Measurements from ENCODE around the gene LCNL1. TPM values are rescaled to one million over a fixed set of nuclear protein-coding genes. Genes with fewer than 3 reads are reported as not detected.
"Not testable (repeated sequence)": the region's sequence is repeated elsewhere in the genome, so short reads cannot be mapped to it uniquely, and the experiment has no call there.

LCNL1 gene
- total and polyA plus RNA-seq, 4 donors: 0.01 to 0.08 TPM; not detected in 2

DNA sequence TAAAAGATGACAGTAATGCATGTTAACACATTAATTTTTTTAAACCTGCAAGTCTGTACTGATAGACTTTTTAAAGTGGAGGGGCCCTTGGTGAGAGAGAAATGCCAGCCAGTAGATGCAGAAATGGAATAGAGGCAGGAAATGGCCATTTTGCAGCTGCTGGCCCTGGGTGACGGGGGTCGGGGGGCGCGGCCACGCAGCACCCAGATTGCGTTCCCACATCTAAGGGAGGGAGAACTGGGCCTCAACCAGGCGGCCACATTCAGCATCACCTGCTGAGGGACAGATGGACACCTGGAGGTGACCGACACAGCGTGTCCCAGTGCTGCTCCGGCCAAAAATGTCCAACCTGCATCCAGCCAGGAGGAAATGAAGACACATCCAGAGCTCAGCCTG is 19.9 kb downstream of the LCNL1 start:
- 89% methylated on average over 10 of the region's 10 CpGs for WGBS
- TF ChIP-seq JUND (IDR thresholded peaks at IDR 0.05) (no peak), SP1 (IDR thresholded peaks at IDR 0.05) (no peak)
- H3K9me3 ChIP-seq (ENCODE audit: control insufficient read depth in 4 of 4, low read length in 3 of 4): no peaks in the 10 kb centered on the region
- H3K27ac ChIP-seq (ENCODE audit: low read depth in 1 of 2, low read length in 2 of 2): no peak overlapping the region
- H3K27me3 ChIP-seq (ENCODE audit: control insufficient read depth in 4 of 4, insufficient read depth in 4 of 4, low read length in 3 of 4): no peaks in the 10 kb centered on the region
- H3K4me1 ChIP-seq (ENCODE audit: control insufficient read depth in 4 of 4, insufficient read depth in 4 of 4, low read length in 3 of 4): peaks cover 0 to 5% (median under 1%) of the 10 kb centered on the region in 4 donors
- H3K36me3 ChIP-seq (ENCODE audit: control insufficient read depth in 4 of 4, insufficient read depth in 3 of 4, low read depth in 1 of 4, low read length in 3 of 4): peaks cover 0 to 2% (median 0%) of the 10 kb centered on the region in 4 donors
- H3K9ac ChIP-seq (ENCODE audit: low read depth in 1 of 2, low read length in 2 of 2): no peak overlapping the region
- no peak for DNase-seq (ENCODE audit: low spot score)
- no peak overlapping the region for H3K4me3 ChIP-seq (ENCODE audit: low read depth in 1 of 3, low read length in 3 of 3)

DNA sequence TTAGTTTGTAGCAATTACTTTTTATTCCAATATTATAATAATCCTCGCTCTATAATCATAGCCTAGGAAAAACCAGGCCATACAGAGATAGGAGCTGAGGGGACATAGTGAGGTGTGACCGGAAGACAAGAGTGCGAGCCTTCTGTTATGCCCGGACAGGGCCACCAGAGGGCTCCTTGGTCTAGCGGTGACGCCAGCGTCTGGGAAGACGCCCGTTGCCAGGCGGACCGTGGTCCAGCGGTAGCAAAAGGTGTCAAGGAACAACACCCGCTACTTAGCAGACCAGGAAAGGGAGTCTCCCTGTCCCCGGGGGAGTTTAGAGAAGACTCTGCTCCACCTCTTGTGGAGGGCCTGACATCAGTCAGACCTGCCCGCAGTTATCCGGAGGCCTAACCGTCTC is 21.5 kb downstream of the LCNL1 start:
- DNase-seq (ENCODE audit: low spot score): not testable (repeated sequence)
- TF ChIP-seq, protein P1, sequence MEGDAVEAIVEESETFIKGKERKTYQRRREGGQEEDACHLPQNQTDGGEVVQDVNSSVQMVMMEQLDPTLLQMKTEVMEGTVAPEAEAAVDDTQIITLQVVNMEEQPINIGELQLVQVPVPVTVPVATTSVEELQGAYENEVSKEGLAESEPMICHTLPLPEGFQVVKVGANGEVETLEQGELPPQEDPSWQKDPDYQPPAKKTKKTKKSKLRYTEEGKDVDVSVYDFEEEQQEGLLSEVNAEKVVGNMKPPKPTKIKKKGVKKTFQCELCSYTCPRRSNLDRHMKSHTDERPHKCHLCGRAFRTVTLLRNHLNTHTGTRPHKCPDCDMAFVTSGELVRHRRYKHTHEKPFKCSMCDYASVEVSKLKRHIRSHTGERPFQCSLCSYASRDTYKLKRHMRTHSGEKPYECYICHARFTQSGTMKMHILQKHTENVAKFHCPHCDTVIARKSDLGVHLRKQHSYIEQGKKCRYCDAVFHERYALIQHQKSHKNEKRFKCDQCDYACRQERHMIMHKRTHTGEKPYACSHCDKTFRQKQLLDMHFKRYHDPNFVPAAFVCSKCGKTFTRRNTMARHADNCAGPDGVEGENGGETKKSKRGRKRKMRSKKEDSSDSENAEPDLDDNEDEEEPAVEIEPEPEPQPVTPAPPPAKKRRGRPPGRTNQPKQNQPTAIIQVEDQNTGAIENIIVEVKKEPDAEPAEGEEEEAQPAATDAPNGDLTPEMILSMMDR (IDR thresholded peaks at IDR 0.05; ENCODE audit: low read depth, low read length, missing input control): peak; percentile 20

DNA sequence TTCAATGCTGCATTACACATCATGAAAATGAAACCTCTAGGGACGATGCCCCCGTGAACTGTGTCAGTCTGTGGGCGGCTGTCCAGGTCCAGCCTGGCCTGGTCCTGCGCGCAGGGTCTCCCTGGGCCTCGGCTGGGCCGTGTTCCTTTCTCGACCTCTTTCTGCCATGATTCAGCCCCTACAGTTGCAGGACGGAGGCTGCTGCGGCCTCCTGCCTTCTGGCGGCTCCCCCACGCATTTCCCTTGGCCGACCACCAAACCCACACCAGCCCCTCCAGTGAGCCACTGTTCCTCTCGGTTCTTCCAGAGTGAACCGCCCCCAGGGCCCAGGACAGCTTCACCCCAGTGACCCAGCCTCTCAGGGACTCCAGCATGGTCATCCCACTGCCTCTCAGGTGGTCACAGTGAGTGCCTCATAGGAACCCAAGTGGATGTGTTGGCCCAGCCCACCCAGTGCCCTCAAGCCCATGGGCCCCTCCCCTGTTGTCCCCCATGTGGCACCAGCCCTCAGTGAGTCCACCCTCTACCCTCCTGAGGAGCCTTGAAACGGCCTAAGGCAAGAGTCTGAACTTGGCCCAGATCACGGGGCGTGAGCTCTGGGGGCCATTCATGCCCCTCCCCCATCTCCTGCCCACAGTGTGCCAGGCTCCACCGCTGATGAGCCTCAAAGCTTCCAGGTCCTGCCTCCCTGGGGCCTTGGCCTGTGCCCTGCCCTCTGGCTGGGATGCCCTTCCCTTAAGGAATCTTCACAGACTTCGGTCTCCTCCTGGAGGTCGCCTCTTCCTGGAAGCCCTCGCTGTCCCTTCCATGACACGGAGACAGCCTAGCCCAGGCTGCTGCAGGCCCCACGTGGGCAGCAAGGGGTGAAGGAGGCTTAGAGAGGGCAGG is 23.6 kb downstream of the LCNL1 start:
- H3K9me3 ChIP-seq (ENCODE audit: control insufficient read depth in 4 of 4, low read length in 3 of 4): no peaks in the 10 kb centered on the region
- peaks cover 0 to 4% (median under 1%) of the 10 kb centered on the region in 4 donors for H3K4me1 ChIP-seq (ENCODE audit: control insufficient read depth in 4 of 4, insufficient read depth in 4 of 4, low read length in 3 of 4)
- H3K27me3 ChIP-seq (ENCODE audit: control insufficient read depth in 4 of 4, insufficient read depth in 4 of 4, low read length in 3 of 4): no peaks in the 10 kb centered on the region
- TF ChIP-seq ZBTB33 (IDR thresholded peaks at IDR 0.05) (no peak), FOXA1 (IDR thresholded peaks at IDR 0.05) (no peak), NR2F2 (IDR thresholded peaks at IDR 0.05) (no peak), GABPA (IDR thresholded peaks at IDR 0.05 in 1 of 2, conservative IDR thresholded peaks at IDR 0.05 in 1 of 2) (no peak), JUND (IDR thresholded peaks at IDR 0.05) (no peak), HNF4A (conservative IDR thresholded peaks at IDR 0.05) (no peak), HNF4G (IDR thresholded peaks at IDR 0.05) (no peak), MAX (IDR thresholded peaks at IDR 0.05) (no peak), FOXA2 (IDR thresholded peaks at IDR 0.05) (no peak), YY1 (IDR thresholded peaks at IDR 0.05) (no peak)
- TF ChIP-seq, protein P2, sequence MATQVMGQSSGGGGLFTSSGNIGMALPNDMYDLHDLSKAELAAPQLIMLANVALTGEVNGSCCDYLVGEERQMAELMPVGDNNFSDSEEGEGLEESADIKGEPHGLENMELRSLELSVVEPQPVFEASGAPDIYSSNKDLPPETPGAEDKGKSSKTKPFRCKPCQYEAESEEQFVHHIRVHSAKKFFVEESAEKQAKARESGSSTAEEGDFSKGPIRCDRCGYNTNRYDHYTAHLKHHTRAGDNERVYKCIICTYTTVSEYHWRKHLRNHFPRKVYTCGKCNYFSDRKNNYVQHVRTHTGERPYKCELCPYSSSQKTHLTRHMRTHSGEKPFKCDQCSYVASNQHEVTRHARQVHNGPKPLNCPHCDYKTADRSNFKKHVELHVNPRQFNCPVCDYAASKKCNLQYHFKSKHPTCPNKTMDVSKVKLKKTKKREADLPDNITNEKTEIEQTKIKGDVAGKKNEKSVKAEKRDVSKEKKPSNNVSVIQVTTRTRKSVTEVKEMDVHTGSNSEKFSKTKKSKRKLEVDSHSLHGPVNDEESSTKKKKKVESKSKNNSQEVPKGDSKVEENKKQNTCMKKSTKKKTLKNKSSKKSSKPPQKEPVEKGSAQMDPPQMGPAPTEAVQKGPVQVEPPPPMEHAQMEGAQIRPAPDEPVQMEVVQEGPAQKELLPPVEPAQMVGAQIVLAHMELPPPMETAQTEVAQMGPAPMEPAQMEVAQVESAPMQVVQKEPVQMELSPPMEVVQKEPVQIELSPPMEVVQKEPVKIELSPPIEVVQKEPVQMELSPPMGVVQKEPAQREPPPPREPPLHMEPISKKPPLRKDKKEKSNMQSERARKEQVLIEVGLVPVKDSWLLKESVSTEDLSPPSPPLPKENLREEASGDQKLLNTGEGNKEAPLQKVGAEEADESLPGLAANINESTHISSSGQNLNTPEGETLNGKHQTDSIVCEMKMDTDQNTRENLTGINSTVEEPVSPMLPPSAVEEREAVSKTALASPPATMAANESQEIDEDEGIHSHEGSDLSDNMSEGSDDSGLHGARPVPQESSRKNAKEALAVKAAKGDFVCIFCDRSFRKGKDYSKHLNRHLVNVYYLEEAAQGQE (IDR thresholded peaks at IDR 0.05): no peak
- TF ChIP-seq, protein P1 (IDR thresholded peaks at IDR 0.05; ENCODE audit: low read depth, low read length, missing input control): no peak
- TF ChIP-seq, protein P3, sequence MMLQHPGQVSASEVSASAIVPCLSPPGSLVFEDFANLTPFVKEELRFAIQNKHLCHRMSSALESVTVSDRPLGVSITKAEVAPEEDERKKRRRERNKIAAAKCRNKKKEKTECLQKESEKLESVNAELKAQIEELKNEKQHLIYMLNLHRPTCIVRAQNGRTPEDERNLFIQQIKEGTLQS (IDR thresholded peaks at IDR 0.05): no peak
- H3K27ac ChIP-seq (ENCODE audit: low read depth in 1 of 2, low read length in 2 of 2): no peak overlapping the region
- H3K4me3 ChIP-seq (ENCODE audit: low read depth in 1 of 3, low read length in 3 of 3): no peak overlapping the region
- H3K36me3 ChIP-seq (ENCODE audit: control insufficient read depth in 4 of 4, insufficient read depth in 3 of 4, low read depth in 1 of 4, low read length in 3 of 4): peaks cover 0 to 10% (median 5%) of the 10 kb centered on the region in 4 donors
- DNase-seq (ENCODE audit: low spot score): no peak
- H3K9ac ChIP-seq (ENCODE audit: low read depth in 1 of 2, low read length in 2 of 2): no peak overlapping the region
- WGBS: 81% methylated on average over 24 of the region's 24 CpGs

More for the DNA sequence above, 21.5 kb downstream of the LCNL1 start:
- not testable (repeated sequence) for H3K4me3 ChIP-seq (ENCODE audit: low read depth in 1 of 3, low read length in 3 of 3); H3K27me3 ChIP-seq (ENCODE audit: control insufficient read depth in 4 of 4, insufficient read depth in 4 of 4, low read length in 3 of 4); H3K9me3 ChIP-seq (ENCODE audit: control insufficient read depth in 4 of 4, low read length in 3 of 4); H3K9ac ChIP-seq (ENCODE audit: low read depth in 1 of 2, low read length in 2 of 2); H3K36me3 ChIP-seq (ENCODE audit: control insufficient read depth in 4 of 4, insufficient read depth in 3 of 4, low read depth in 1 of 4, low read length in 3 of 4); H3K4me1 ChIP-seq (ENCODE audit: control insufficient read depth in 4 of 4, insufficient read depth in 4 of 4, low read length in 3 of 4); H3K27ac ChIP-seq (ENCODE audit: low read depth in 1 of 2, low read length in 2 of 2)
- WGBS: 42% methylated on average over 17 of the region's 17 CpGs
